IMR-90 (cell line): ENCODE results near the gene UGT1A1. TPM values are rescaled to one million over a fixed set of nuclear protein-coding genes. Genes with fewer than 3 reads are reported as not detected.

Experiments used
- ATAC-seq: fragments of 200-7000 bp; cut with Tn5 transposase; 2 replicates; pipeline ENCODE4 v1.9.1; 2020; ENCODE audit warnings: low read depth, mild to moderate bottlenecking, moderate library complexity
- BruUV-seq: library from RNA; stranded (reverse); fragments of 400-500 nt; replicated peaks from 2 replicates; lab custom pipeline; 2021; lab: Mats Ljungman, UMichigan
- CTCF ChIA-PET: fragments of 300-600 bp; formaldehyde crosslinking; extraction: SDS; loops from one replicate; lab custom pipeline; 2021; ENCODE audit warnings: antibody characterized with exemption; lab: Yijun Ruan, JAX
- POLR2A ChIA-PET: fragments of 300-600 bp; sonication (Branson Sonifier 250); formaldehyde crosslinking; loops from one replicate; lab custom pipeline; 2022; ENCODE audit warnings: antibody characterized with exemption; ENCODE audit not compliant: unreplicated experiment; lab: Charles Lee
- DNase-seq: peaks from one replicate; pipeline ENCODE4 v3.0.0; 2013
- H2AFZ ChIP-seq: replicated peaks from 2 replicates; pipeline ENCODE3; 2013; ENCODE audit warnings: low read length, mild to moderate bottlenecking; ENCODE audit not compliant: poor library complexity
- H2AK5ac ChIP-seq: 2 replicates; pipeline ENCODE4 v1.6.1; 2013; ENCODE audit warnings: low read depth, low read length, inconsistent platforms
- H2AK9ac ChIP-seq: replicated peaks from 2 replicates; pipeline ENCODE3; 2013; ENCODE audit warnings: mild to moderate bottlenecking, low read depth, low read length, moderate library complexity; ENCODE audit not compliant: poor library complexity
- H2BK120ac ChIP-seq: 2 replicates; pipeline ENCODE4 v1.6.1; 2013; ENCODE audit warnings: low read depth, low read length, inconsistent platforms
- H2BK15ac ChIP-seq: 3 replicates; pipeline ENCODE4 v1.6.1; 2013; ENCODE audit warnings: low read depth, low read length, inconsistent platforms
- H2BK20ac ChIP-seq: 2 replicates; pipeline ENCODE4 v1.6.1; 2013; ENCODE audit warnings: low read depth, mild to moderate bottlenecking, inconsistent platforms, low read length, moderate library complexity
- H2BK5ac ChIP-seq: 2 replicates; pipeline ENCODE4 v1.6.1; 2013; ENCODE audit warnings: mild to moderate bottlenecking, low read depth, low read length, inconsistent platforms; ENCODE audit not compliant: poor library complexity, severe bottlenecking
- H3K14ac ChIP-seq: replicated peaks from 2 replicates; pipeline ENCODE4 v1.6.1; 2013; ENCODE audit warnings: low read depth, low read length, inconsistent platforms
- H3K18ac ChIP-seq: 2 replicates; pipeline ENCODE4 v1.6.1; 2013; ENCODE audit warnings: low read depth, low read length, control low read depth
- H3K23ac ChIP-seq: 2 replicates; pipeline ENCODE4 v1.6.1; 2013; ENCODE audit warnings: low read depth, low read length, inconsistent platforms
- H3K27ac ChIP-seq: 2 replicates; pipeline ENCODE4 v1.5.1; 2013; ENCODE audit warnings: mild to moderate bottlenecking, control low read depth, low read length; ENCODE audit not compliant: insufficient read depth
- H3K27me3 ChIP-seq: 2 replicates; pipeline ENCODE4 v1.6.1; 2013; ENCODE audit warnings: low read length; ENCODE audit not compliant: control insufficient read depth, insufficient read depth
- H3K36me3 ChIP-seq: 2 replicates; pipeline ENCODE4 v1.6.1; 2013; ENCODE audit warnings: low read length, mixed read lengths; ENCODE audit not compliant: control insufficient read depth, insufficient read depth
- H3K4ac ChIP-seq: 2 replicates; pipeline ENCODE4 v1.6.1; 2013; ENCODE audit warnings: low read depth, low read length, inconsistent platforms
- H3K4me1 ChIP-seq: 2 replicates; pipeline ENCODE4 v1.6.1; 2013; ENCODE audit warnings: low read length, mixed read lengths; ENCODE audit not compliant: control insufficient read depth, insufficient read depth
- H3K4me2 ChIP-seq: 2 replicates; pipeline ENCODE4 v1.6.1; 2013; ENCODE audit warnings: low read depth, mild to moderate bottlenecking, control low read depth, low read length, moderate library complexity
- H3K4me3 ChIP-seq: 2 replicates; pipeline ENCODE4 v1.5.1; 2013; ENCODE audit warnings: low read depth, mild to moderate bottlenecking, control low read depth, low read length, moderate library complexity; ENCODE audit not compliant: insufficient read depth
- H3K56ac ChIP-seq: 2 replicates; pipeline ENCODE4 v1.6.1; 2013; ENCODE audit warnings: low read length, inconsistent platforms; ENCODE audit not compliant: insufficient read depth; ENCODE audit errors: extremely low read depth
- H3K79me1 ChIP-seq, 2 experiments: 2 replicates each; pipeline ENCODE4 v1.6.1; 2013; ENCODE audit warnings: low read length in 2 of 2, inconsistent platforms in 1 of 2, low read depth in 1 of 2
- H3K9ac ChIP-seq: 2 replicates; pipeline ENCODE4 v1.6.1; 2013; ENCODE audit warnings: low read depth, low read length, control low read depth
- H3K9me1 ChIP-seq: 2 replicates; pipeline ENCODE4 v1.6.1; 2013; ENCODE audit warnings: low read length, inconsistent platforms; ENCODE audit not compliant: insufficient read depth
- H3K9me3 ChIP-seq: 2 replicates; pipeline ENCODE4 v1.6.1; 2013; ENCODE audit warnings: low read length; ENCODE audit not compliant: control insufficient read depth, insufficient read depth
- H4K20me1 ChIP-seq: 2 replicates; pipeline ENCODE4 v1.6.1; 2013; ENCODE audit warnings: low read length, inconsistent platforms; ENCODE audit not compliant: insufficient read depth
- H4K5ac ChIP-seq: 2 replicates; pipeline ENCODE4 v1.6.1; 2013; ENCODE audit warnings: mild to moderate bottlenecking, low read depth, low read length, control low read depth
- H4K8ac ChIP-seq, 2 experiments: 2 replicates each; pipeline ENCODE4 v1.6.1; 2013; ENCODE audit warnings: low read depth in 2 of 2, low read length in 2 of 2, control low read depth in 1 of 2, inconsistent platforms in 1 of 2
- H4K91ac ChIP-seq: 2 replicates; pipeline ENCODE4 v1.6.1; 2013; ENCODE audit warnings: low read depth, low read length, inconsistent platforms; ENCODE audit not compliant: insufficient read depth
- NFE2L2 ChIP-seq: fragments of 150-350 bp; IDR thresholded peaks from 2 replicates; pipeline ENCODE4 v1.6.1; 2016; ENCODE audit warnings: low read depth, mild to moderate bottlenecking, low read length
- WGBS, 2 experiments: methylation state at CpG; one replicate each; pipeline versions ENCODE4 v1.1.5 to v1.1.7; 2013; ENCODE audit warnings: missing lambda C conversion rate in 2 of 2; ENCODE audit not compliant: insufficient read length in 1 of 2; ENCODE audit errors: extremely low coverage in 2 of 2; 5-methylcytosine and 5-hydroxymethylcytosine counted together
- dilution Hi-C: fragments of 300-500 bp; cut with HindIII; formaldehyde crosslinking; loops from one replicate; pipeline ENCODE4 v1.14.3; 2018; ENCODE audit warnings: low sequenced_read_pairs; ENCODE audit not compliant: unreplicated experiment
- in situ Hi-C: fragments of 300-500 bp; cut with MboI; formaldehyde crosslinking; loops from 3 replicates; pipeline ENCODE4 v1.14.3; 2019; ENCODE audit warnings: low sequenced_read_pairs, inconsistent platforms, mixed read lengths
- intact Hi-C: fragments of 100-400 bp; cut with micrococcal nuclease; formaldehyde crosslinking; loops from 2 replicates; pipeline ENCODE4 v1.10.0; 2022
- polyA plus RNA-seq, 3 experiments: library from polyadenylated mRNA; depleted of rRNA; stranded (reverse); fragments of >200 nt; gene quantifications; 2 replicates each; pipeline ENCODE4 v1.2.3, GENCODE V29; 2012; ENCODE audit warnings: low replicate concordance in 1 of 3
- total RNA-seq: library from RNA; depleted of rRNA; stranded (reverse); fragments of >200 nt; gene quantifications from 2 replicates; pipeline ENCODE4 v1.2.3, GENCODE V29; 2012

UGT1A1 gene
- total and polyA plus RNA-seq, 2 of the 4 experiments (the other 2 are of a cell fraction) = not detected

DNA sequence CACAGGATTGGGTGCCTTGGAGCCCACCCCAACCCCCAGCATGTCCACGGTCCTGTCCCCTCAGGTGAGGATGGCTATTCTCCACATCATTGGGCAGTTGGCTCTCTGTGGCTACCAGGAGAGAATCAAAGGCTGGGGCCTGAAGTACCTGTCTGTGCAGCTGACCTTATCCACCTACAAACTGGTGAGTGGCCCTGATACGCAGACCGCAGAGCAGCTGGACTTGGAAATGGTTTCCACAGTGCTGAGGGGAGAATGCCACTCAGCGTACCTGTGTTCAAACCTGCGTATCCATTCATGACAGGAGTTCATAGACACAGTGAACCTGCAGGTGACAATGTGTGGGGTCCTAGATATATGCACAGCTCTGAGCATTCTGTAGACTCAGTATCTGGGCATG is 39.6 kb downstream of the UGT1A1 start:
- Histone ChIP-seq H2BK5ac (no peak overlapping the region), H3K79me1 (no peaks in the 10 kb centered on the region), H2AK5ac (no peak overlapping the region), H3K4me3 (no peak overlapping the region), H2AFZ (no peak overlapping the region), H4K91ac (no peak overlapping the region), H2BK15ac (no peak overlapping the region), H3K27me3 (peaks cover 19% of the 10 kb centered on the region), H3K27ac (no peak overlapping the region), H3K14ac (no peak overlapping the region), H3K9ac (no peak overlapping the region), H4K8ac (no peak overlapping the region), H3K36me3 (no peaks in the 10 kb centered on the region), H2BK20ac (no peak overlapping the region), H3K56ac (no peak overlapping the region), H3K9me3 (no peaks in the 10 kb centered on the region; the same call in 1 of the 2 replicates), H3K4ac (no peak overlapping the region), H3K18ac (no peak overlapping the region), H3K9me1 (no peaks in the 10 kb centered on the region), H3K23ac (no peak overlapping the region), H3K4me1 (no peaks in the 10 kb centered on the region), H4K5ac (no peak overlapping the region), H2AK9ac (no peak overlapping the region), H3K4me2 (no peak overlapping the region), H2BK120ac (no peak overlapping the region), H4K20me1 (no peaks in the 10 kb centered on the region)
- DNase-seq = no peak
- TF ChIP-seq NFE2L2 = no peak
- dilution Hi-C loops (no loop called here), in situ Hi-C loops (no loop called here), intact Hi-C loops (no loop called here)
- no TSS peak for BruUV-seq
- ATAC-seq = no peak
- CTCF ChIA-PET = no interaction called here
- no CpG with 5 or more reads among the region's 5 CpGs for WGBS, 2 experiments
- POLR2A ChIA-PET = no interaction called here
